Fibroblast of the aortic adventitia (primary cell): ENCODE results near the gene TMEM203. TPM values are rescaled to one million over a fixed set of nuclear protein-coding genes. Genes with fewer than 3 reads are reported as not detected.

Experiments used
- DNase-seq: peaks from one replicate; pipeline ENCODE4 v3.0.0-alpha.2; 2010; ENCODE audit warnings: low read depth
- H3K4me3 ChIP-seq: 2 replicates; pipeline ENCODE4 v1.5.1; 2011; ENCODE audit warnings: low read depth, mild to moderate bottlenecking, control low read depth, low read length, moderate library complexity
- total RNA-seq: library from RNA; depleted of rRNA; stranded (reverse); fragments of >200 nt; gene quantifications from 2 replicates; pipeline ENCODE4 v1.2.3, GENCODE V29; 2012; ENCODE audit warnings: low replicate concordance
- TF ChIP-seq, protein P1 (sequence below): IDR thresholded peaks from 2 replicates; pipeline ENCODE4 v1.5.1; 2011; ENCODE audit warnings: mild to moderate bottlenecking, low read length, control low read depth, inconsistent platforms; ENCODE audit not compliant: insufficient read depth

TMEM203 gene
- total RNA-seq, 1 donor: 32.3 TPM

DNA sequence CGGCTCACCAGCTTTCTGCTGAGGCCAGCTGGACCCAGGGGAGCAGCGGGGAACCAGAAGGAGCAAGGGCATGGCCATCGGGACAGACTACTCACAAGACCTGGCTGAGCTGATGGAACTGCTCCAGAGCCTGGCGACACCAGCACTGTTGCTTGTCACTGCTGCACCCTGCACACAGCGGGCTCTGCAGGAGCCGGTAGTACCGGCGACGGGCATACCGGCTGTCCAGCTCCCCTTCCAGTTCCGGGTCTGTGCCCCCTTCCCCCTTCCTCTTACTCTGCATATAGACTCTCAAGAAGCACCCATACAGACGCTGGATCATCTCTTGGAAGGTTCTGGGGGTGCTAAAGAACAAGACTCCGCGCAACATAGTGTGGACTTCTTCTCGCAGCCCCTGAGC lies 18.1 kb downstream of the TMEM203 start:
- TF ChIP-seq, protein P1, sequence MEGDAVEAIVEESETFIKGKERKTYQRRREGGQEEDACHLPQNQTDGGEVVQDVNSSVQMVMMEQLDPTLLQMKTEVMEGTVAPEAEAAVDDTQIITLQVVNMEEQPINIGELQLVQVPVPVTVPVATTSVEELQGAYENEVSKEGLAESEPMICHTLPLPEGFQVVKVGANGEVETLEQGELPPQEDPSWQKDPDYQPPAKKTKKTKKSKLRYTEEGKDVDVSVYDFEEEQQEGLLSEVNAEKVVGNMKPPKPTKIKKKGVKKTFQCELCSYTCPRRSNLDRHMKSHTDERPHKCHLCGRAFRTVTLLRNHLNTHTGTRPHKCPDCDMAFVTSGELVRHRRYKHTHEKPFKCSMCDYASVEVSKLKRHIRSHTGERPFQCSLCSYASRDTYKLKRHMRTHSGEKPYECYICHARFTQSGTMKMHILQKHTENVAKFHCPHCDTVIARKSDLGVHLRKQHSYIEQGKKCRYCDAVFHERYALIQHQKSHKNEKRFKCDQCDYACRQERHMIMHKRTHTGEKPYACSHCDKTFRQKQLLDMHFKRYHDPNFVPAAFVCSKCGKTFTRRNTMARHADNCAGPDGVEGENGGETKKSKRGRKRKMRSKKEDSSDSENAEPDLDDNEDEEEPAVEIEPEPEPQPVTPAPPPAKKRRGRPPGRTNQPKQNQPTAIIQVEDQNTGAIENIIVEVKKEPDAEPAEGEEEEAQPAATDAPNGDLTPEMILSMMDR: no peak
- peak overlapping the region; percentile 96 for H3K4me3 ChIP-seq

DNA sequence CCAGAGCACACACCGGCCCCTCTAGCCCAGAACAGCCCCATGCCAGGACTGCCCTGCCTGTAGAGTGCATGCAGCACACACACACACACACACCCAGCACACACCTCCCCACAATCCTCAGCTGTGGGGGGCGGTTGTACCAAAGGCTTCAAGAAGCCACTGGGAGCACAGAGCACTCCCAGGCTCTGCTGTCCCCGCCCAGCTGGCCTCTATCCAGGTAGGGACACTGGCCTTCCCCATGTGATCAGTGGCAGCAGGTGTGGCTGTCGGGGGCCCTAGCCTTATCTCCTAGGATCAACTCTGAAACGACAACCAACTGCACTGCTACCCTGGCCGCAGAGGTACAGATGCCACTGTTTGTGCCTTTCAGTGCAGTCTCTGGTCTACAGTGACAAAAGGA lies 19.1 kb downstream of the TMEM203 start:
- H3K4me3 ChIP-seq: peak overlapping the region; percentile 6
- TF ChIP-seq, protein P1: no peak
- no peak for DNase-seq

More for the DNA sequence above, 18.1 kb downstream of the TMEM203 start:
- DNase-seq: no peak

DNA sequence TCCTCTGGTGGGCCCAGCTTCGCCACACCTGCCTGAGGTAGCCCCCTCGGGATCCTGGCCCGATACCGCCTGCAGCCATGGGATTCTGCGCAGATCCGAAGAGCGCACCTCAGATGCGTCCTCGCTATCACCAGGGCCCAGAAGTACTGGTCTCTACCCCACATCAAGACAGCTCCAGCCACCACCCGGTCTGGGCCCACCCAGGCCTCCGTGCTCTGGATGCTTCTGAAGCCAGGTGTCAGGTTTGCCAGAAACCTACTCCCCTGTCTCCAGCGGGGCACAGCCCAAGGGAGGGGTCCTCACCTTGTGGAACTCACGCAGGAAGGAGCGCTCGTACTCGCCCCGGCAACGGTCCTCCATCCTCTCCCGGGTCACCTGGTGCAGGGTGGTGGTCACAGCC lies 19.5 kb downstream of the TMEM203 start:
- H3K4me3 ChIP-seq: no peak overlapping the region
- TF ChIP-seq, protein P1: no peak
- no peak for DNase-seq

GRCh38 chr9:137184881-137185660 lies 20.4 kb downstream of the TMEM203 start:
- H3K4me3 ChIP-seq: no peak overlapping the region
- no peak for DNase-seq
- TF ChIP-seq, protein P1: no peak

- DNase-seq: no peak
- no peak overlapping the region for H3K4me3 ChIP-seq
- TF ChIP-seq, protein P1: no peak
Measured at GRCh38 chr9:137183980-137184595, 21.4 kb downstream of the TMEM203 start.

GRCh38 chr9:137182836-137183235 lies 22.6 kb downstream of the TMEM203 start:
- no peak overlapping the region for H3K4me3 ChIP-seq
- DNase-seq: no peak
- TF ChIP-seq, protein P1: no peak
